ENCODE data around the gene PPM1B.

DNA sequence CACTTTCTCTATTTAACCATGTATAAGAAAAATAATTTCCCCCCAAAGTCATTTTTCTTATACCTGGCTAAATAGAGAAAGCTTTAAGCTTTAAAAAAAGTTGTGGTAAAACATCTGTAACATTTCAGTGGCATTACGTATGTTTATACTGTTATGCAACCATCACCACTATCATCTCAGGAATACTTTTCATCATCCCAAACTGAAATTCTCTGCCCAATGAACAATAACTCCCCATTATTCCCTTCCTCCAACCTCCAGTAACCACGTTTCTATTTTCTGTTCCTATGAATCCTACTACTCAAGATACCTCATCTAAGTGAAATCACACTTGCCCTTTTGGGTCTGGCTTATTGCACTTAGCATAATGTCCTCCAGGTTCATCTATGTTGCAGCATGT, 104.9 kb downstream of the PPM1B start:
- TF ChIP-seq CTCF (IDR thresholded peaks at IDR 0.05; ENCODE audit: low read depth, low read length, poor library complexity, severe bottlenecking) (no peak), EZH2phosphoT487 (IDR thresholded peaks at IDR 0.05; ENCODE audit: borderline replicate concordance, low read length) (no peak)
